ENCODE data around the gene THSD4. TPM values are rescaled to one million over a fixed set of nuclear protein-coding genes. Genes with fewer than 3 reads are reported as not detected.

The THSD4 gene
- total and polyA plus RNA-seq, 3 experiments from 2014 or later = not detected

GRCh38 chr15:71698030-71698429 lies 582.8 kb downstream of the THSD4 start:
- H3K4me1 ChIP-seq (ENCODE audit: insufficient read depth, low read length) = no peaks in the 10 kb centered on the region
- H3K9me3 ChIP-seq (ENCODE audit: low read length) = no peaks in the 10 kb centered on the region
- no peak overlapping the region for H3K4me3 ChIP-seq (ENCODE audit: low read length)
- no peak overlapping the region for H3K27ac Mint-ChIP-seq
- no peaks in the 10 kb centered on the region for H3K27me3 ChIP-seq (ENCODE audit: insufficient read depth, low read length, poor library complexity, severe bottlenecking)
- POLR2A ChIA-PET = no interaction called here
- CTCF ChIA-PET = no interaction called here
- H3K27me3 Mint-ChIP-seq = peaks cover 14 to 21% of the 10 kb centered on the region in 2 donors
- H3K27ac ChIP-seq (ENCODE audit: low read depth, low read length) = no peak overlapping the region
- H3K36me3 ChIP-seq (ENCODE audit: insufficient read depth, low read length) = no peaks in the 10 kb centered on the region
- H3K4me3 Mint-ChIP-seq = no peak overlapping the region
- H3K36me3 Mint-ChIP-seq = no peaks in the 10 kb centered on the region
- no peak for DNase-seq
- no peaks in the 10 kb centered on the region for H3K9me3 Mint-ChIP-seq
- H3K4me1 Mint-ChIP-seq = no peaks in the 10 kb centered on the region

DNA sequence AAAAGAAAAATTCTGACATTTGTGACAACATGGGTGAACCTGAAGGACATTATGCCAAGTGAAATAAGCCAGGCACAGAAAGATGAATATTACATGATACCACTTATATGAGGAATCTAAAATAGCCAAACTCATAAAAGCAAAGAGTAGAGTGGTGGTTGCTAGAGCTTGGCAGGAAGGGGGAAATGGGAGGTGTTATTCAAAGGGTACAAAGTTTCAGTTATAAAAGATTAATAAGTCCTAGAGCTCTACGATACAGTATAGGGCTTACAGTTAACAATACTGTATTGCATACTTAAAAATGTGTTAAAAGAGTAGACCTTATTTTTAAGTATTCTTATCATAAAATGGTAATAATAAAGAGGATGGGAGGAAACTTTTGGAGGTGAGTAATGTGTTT lies 583.5 kb downstream of the THSD4 start:
- H3K4me1 Mint-ChIP-seq = no peaks in the 10 kb centered on the region
- H3K27ac Mint-ChIP-seq = no peak overlapping the region
- H3K9me3 ChIP-seq (ENCODE audit: low read length) = no peaks in the 10 kb centered on the region
- no peaks in the 10 kb centered on the region for H3K36me3 ChIP-seq (ENCODE audit: insufficient read depth, low read length)
- no peaks in the 10 kb centered on the region for H3K9me3 Mint-ChIP-seq
- H3K27me3 ChIP-seq (ENCODE audit: insufficient read depth, low read length, poor library complexity, severe bottlenecking) = no peaks in the 10 kb centered on the region
- H3K4me1 ChIP-seq (ENCODE audit: insufficient read depth, low read length) = no peaks in the 10 kb centered on the region
- H3K4me3 ChIP-seq (ENCODE audit: low read length) = no peak overlapping the region
- no peaks in the 10 kb centered on the region for H3K36me3 Mint-ChIP-seq
- CTCF ChIA-PET = no interaction called here
- H3K4me3 Mint-ChIP-seq = no peak overlapping the region
- DNase-seq = no peak
- no peak overlapping the region for H3K27ac ChIP-seq (ENCODE audit: low read depth, low read length)
- POLR2A ChIA-PET = no interaction called here
- peaks cover 14 to 24% of the 10 kb centered on the region in 2 donors for H3K27me3 Mint-ChIP-seq

- Histone ChIP-seq H3K27me3 (ENCODE audit: insufficient read depth, low read length, poor library complexity, severe bottlenecking) (no peaks in the 10 kb centered on the region), H3K4me1 (ENCODE audit: insufficient read depth, low read length) (no peaks in the 10 kb centered on the region), H3K36me3 (ENCODE audit: insufficient read depth, low read length) (no peaks in the 10 kb centered on the region), H3K4me3 (ENCODE audit: low read length) (no peak overlapping the region), H3K9me3 (ENCODE audit: low read length) (no peaks in the 10 kb centered on the region), H3K27ac (ENCODE audit: low read depth, low read length) (no peak overlapping the region)
- no peak for DNase-seq
- Mint-ChIP-seq H3K27me3 (peaks cover 12 to 25% of the 10 kb centered on the region in 2 donors), H3K27ac (no peak overlapping the region), H3K36me3 (no peaks in the 10 kb centered on the region), H3K4me1 (no peaks in the 10 kb centered on the region), H3K4me3 (no peak overlapping the region), H3K9me3 (no peaks in the 10 kb centered on the region)
- POLR2A ChIA-PET = no interaction called here
- CTCF ChIA-PET = no interaction called here
These were observed 584.7 kb downstream of the THSD4 start for GRCh38 chr15:71699977-71700376.

- Histone ChIP-seq H3K27me3 (ENCODE audit: insufficient read depth, low read length, poor library complexity, severe bottlenecking) (no peaks in the 10 kb centered on the region), H3K27ac (ENCODE audit: low read depth, low read length) (no peak overlapping the region), H3K4me1 (ENCODE audit: insufficient read depth, low read length) (no peaks in the 10 kb centered on the region), H3K9me3 (ENCODE audit: low read length) (no peaks in the 10 kb centered on the region), H3K36me3 (ENCODE audit: insufficient read depth, low read length) (no peaks in the 10 kb centered on the region), H3K4me3 (ENCODE audit: low read length) (no peak overlapping the region)
- POLR2A ChIA-PET = no interaction called here
- Mint-ChIP-seq H3K36me3 (no peaks in the 10 kb centered on the region), H3K27me3 (peaks cover 13 to 28% of the 10 kb centered on the region in 2 donors), H3K4me1 (no peaks in the 10 kb centered on the region), H3K4me3 (no peak overlapping the region), H3K27ac (no peak overlapping the region), H3K9me3 (no peaks in the 10 kb centered on the region)
- no peak for DNase-seq
- CTCF ChIA-PET = no interaction called here
These were observed 586.5 kb downstream of the THSD4 start for GRCh38 chr15:71701808-71702207.

DNA sequence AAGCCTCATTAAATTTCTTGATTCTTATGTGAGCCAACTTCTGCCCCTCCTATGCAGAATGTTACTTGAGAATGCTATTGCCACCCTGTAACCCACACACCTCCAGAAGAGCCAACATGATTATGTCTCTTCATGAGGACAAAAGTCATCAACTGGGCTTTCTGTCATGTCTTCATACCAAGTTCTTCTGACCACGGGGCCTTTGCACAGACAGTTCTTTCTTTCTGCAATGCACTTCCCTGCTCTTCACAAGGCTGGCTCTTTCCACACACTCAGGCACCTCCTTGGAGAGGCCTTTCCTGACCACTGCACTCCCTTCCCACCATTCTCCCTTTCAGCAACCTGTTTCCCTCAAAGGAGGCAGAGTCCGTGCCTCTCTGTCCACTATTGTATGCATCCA lies 587.2 kb downstream of the THSD4 start:
- H3K27me3 ChIP-seq (ENCODE audit: insufficient read depth, low read length, poor library complexity, severe bottlenecking) = no peaks in the 10 kb centered on the region
- POLR2A ChIA-PET = no interaction called here

GRCh38 chr15:71705151-71705550 lies 589.9 kb downstream of the THSD4 start:
- no peaks in the 10 kb centered on the region for H3K36me3 Mint-ChIP-seq
- no peaks in the 10 kb centered on the region for H3K9me3 Mint-ChIP-seq
- Histone ChIP-seq H3K4me3 (ENCODE audit: low read length) (no peak overlapping the region), H3K4me1 (ENCODE audit: insufficient read depth, low read length) (no peaks in the 10 kb centered on the region), H3K9me3 (ENCODE audit: low read length) (no peaks in the 10 kb centered on the region), H3K27me3 (ENCODE audit: insufficient read depth, low read length, poor library complexity, severe bottlenecking) (no peaks in the 10 kb centered on the region), H3K36me3 (ENCODE audit: insufficient read depth, low read length) (no peaks in the 10 kb centered on the region), H3K27ac (ENCODE audit: low read depth, low read length) (no peak overlapping the region)
- H3K4me3 Mint-ChIP-seq = no peak overlapping the region
- ChIA-PET CTCF (no interaction called here), POLR2A (no interaction called here)
- peaks cover 8 to 35% of the 10 kb centered on the region in 2 donors for H3K27me3 Mint-ChIP-seq
- no peaks in the 10 kb centered on the region for H3K4me1 Mint-ChIP-seq
- peak overlapping the region in 1 of 8 donors; percentile 25 for H3K27ac Mint-ChIP-seq
- no peak for DNase-seq

More for the DNA sequence above, 587.2 kb downstream of the THSD4 start:
- CTCF ChIA-PET = no interaction called here
- H3K27ac Mint-ChIP-seq = no peak overlapping the region
- no peaks in the 10 kb centered on the region for H3K9me3 ChIP-seq (ENCODE audit: low read length)
- no peaks in the 10 kb centered on the region for H3K36me3 Mint-ChIP-seq
- no peaks in the 10 kb centered on the region for H3K9me3 Mint-ChIP-seq
- no peaks in the 10 kb centered on the region for H3K4me1 ChIP-seq (ENCODE audit: insufficient read depth, low read length)
- H3K4me3 Mint-ChIP-seq = no peak overlapping the region
- H3K4me1 Mint-ChIP-seq = no peaks in the 10 kb centered on the region
- H3K27ac ChIP-seq (ENCODE audit: low read depth, low read length) = no peak overlapping the region
- H3K27me3 Mint-ChIP-seq = peaks cover 12 to 29% of the 10 kb centered on the region in 2 donors
- no peak overlapping the region for H3K4me3 ChIP-seq (ENCODE audit: low read length)
- no peaks in the 10 kb centered on the region for H3K36me3 ChIP-seq (ENCODE audit: insufficient read depth, low read length)
- no peak for DNase-seq

DNA sequence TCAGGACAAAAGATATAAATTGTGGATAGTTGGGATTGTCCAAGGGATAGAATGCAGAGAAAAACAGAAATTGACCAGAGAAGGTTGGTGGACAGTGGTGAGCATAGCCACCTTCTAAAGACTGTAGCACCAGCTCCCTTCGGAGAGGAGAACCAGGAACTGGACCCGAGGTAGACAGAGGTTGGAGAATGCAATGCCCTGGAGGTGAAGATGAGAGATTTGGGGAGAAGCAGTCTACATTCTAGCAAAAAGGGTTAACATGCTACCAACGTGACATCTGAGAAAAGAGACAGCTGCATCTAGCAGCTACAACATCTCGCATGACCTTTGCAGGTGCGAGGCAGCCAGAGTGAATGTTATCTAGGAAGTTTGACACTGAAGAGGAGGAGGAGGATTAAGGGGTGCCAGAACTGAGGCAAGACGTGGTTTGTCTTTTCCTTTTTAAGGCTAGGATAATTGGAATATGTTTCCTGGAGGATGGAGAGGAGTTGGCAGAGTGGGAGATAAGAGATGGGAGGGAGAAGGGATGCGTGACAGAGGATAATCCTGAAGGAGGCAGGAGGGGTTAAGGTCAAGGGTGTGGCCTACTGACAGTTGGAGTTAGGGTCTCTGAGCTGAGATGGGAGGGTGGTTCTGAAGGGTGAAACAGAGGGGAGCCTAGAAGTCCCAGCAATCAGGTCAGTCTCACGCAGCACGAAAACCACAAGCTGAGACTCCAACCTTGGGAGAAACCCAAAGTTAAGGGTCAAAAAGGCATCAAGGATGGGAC lies 591.4 kb downstream of the THSD4 start:
- Mint-ChIP-seq H3K27ac (no peak overlapping the region), H3K36me3 (no peaks in the 10 kb centered on the region), H3K9me3 (no peaks in the 10 kb centered on the region), H3K4me3 (no peak overlapping the region), H3K27me3 (peaks cover 12 to 35% of the 10 kb centered on the region in 2 donors), H3K4me1 (no peaks in the 10 kb centered on the region)
- ChIA-PET POLR2A (no interaction called here), CTCF (no interaction called here)
- no peak for DNase-seq
- no peaks in the 10 kb centered on the region for H3K4me1 ChIP-seq (ENCODE audit: insufficient read depth, low read length)
- no peak overlapping the region for H3K4me3 ChIP-seq (ENCODE audit: low read length)
- no peaks in the 10 kb centered on the region for H3K9me3 ChIP-seq (ENCODE audit: low read length)
- H3K27me3 ChIP-seq (ENCODE audit: insufficient read depth, low read length, poor library complexity, severe bottlenecking) = no peaks in the 10 kb centered on the region
- no peaks in the 10 kb centered on the region for H3K36me3 ChIP-seq (ENCODE audit: insufficient read depth, low read length)
- H3K27ac ChIP-seq (ENCODE audit: low read depth, low read length) = no peak overlapping the region

- no peaks in the 10 kb centered on the region for H3K9me3 Mint-ChIP-seq
- Histone ChIP-seq H3K4me3 (ENCODE audit: low read length) (no peak overlapping the region), H3K27ac (ENCODE audit: low read depth, low read length) (no peak overlapping the region), H3K4me1 (ENCODE audit: insufficient read depth, low read length) (no peaks in the 10 kb centered on the region), H3K36me3 (ENCODE audit: insufficient read depth, low read length) (no peaks in the 10 kb centered on the region), H3K27me3 (ENCODE audit: insufficient read depth, low read length, poor library complexity, severe bottlenecking) (no peaks in the 10 kb centered on the region), H3K9me3 (ENCODE audit: low read length) (no peaks in the 10 kb centered on the region)
- H3K4me1 Mint-ChIP-seq = no peaks in the 10 kb centered on the region
- ChIA-PET CTCF (no interaction called here), POLR2A (no interaction called here)
- H3K27ac Mint-ChIP-seq = no peak overlapping the region
- no peak overlapping the region for H3K4me3 Mint-ChIP-seq
- H3K36me3 Mint-ChIP-seq = no peaks in the 10 kb centered on the region
- no peak for DNase-seq
- peaks cover 12 to 35% of the 10 kb centered on the region in 2 donors for H3K27me3 Mint-ChIP-seq
These were observed 592.2 kb downstream of the THSD4 start for GRCh38 chr15:71707230-71708050.

Measured in CD8-positive, alpha-beta memory T cell (primary cell).